DND-41 (cell line): Measurements from ENCODE around the gene SIPA1.
"Not testable (repeated sequence)": the region's sequence is repeated elsewhere in the genome, so short reads cannot be mapped to it uniquely, and the experiment has no call there.

Source experiments
- EZH2 ChIP-seq: IDR thresholded peaks from 3 replicates; pipeline ENCODE4 v1.6.1; 2012; ENCODE audit warnings: borderline replicate concordance, low read depth, mild to moderate bottlenecking, moderate library complexity, low read length, inconsistent platforms; ENCODE audit not compliant: severe bottlenecking
- TF ChIP-seq, protein P1 (sequence below): IDR thresholded peaks from 2 replicates; pipeline ENCODE4 v1.5.1; 2012; ENCODE audit warnings: borderline replicate concordance, low read length, moderate library complexity, mild to moderate bottlenecking; ENCODE audit not compliant: poor library complexity, severe bottlenecking; ENCODE audit errors: extremely low read depth

GRCh38 chr11:65683480-65683879 is 45.6 kb downstream of the SIPA1 start:
- TF ChIP-seq, protein P1, sequence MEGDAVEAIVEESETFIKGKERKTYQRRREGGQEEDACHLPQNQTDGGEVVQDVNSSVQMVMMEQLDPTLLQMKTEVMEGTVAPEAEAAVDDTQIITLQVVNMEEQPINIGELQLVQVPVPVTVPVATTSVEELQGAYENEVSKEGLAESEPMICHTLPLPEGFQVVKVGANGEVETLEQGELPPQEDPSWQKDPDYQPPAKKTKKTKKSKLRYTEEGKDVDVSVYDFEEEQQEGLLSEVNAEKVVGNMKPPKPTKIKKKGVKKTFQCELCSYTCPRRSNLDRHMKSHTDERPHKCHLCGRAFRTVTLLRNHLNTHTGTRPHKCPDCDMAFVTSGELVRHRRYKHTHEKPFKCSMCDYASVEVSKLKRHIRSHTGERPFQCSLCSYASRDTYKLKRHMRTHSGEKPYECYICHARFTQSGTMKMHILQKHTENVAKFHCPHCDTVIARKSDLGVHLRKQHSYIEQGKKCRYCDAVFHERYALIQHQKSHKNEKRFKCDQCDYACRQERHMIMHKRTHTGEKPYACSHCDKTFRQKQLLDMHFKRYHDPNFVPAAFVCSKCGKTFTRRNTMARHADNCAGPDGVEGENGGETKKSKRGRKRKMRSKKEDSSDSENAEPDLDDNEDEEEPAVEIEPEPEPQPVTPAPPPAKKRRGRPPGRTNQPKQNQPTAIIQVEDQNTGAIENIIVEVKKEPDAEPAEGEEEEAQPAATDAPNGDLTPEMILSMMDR, result not testable (repeated sequence)
- TF ChIP-seq EZH2, result not testable (repeated sequence)
